ACHN (cell line): ENCODE results near the gene UBE3C.
"Not testable (repeated sequence)": the region's sequence is repeated elsewhere in the genome, so short reads cannot be mapped to it uniquely, and the experiment has no call there.

ENCODE experiments used
- DNase-seq: peaks from one replicate; pipeline ENCODE4 v3.0.0-alpha.2; 2015
- in situ Hi-C: cut with HindIII; loops from 2 replicates; pipeline ENCODE4 v1.10.0; 2017; ENCODE audit warnings: low sequenced_read_pairs, low pct_ligation_motif_present, low pct_unique_long_range_greater_than_20kb

Gene UBE3C

DNA sequence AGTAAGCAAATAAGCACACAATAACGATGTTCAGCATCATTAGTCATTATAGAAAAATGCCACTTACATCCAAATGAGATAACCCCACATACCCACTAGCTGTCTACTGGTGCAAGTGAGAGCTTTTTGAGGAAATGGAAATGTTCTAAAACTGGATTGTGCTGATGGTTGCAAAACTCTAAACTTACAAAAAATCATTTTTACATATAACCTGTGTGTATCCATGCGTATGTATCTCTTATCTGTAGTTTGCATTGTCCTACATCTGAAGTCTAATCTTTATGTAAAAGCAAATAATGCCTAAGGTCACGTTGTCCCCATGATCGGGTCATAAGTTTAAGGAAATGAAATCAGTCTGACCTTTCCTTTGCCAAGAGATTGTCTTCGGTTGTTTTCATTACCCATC, 116.5 kb downstream of the UBE3C start:
- in situ Hi-C loops = no loop called here
- no peak for DNase-seq

DNA sequence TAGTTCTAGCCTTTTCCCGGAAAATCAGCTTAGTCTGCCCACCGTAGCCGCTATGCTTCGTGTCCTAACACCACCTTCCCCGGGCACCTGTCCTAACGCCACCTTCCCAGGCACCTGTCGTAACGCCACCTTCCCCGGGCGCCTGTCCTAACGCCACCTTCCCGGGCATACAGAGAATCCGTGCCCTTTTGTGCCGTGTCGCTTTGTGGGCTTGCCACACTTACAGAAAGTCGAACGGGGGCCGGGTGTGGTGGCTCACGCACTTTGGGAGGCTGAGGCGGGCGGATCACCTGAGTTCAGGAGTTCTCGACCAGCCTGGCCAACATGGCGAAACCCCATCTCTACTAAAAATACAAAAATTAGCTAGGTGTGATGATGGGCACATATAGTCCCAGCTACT, 124.4 kb downstream of the UBE3C start:
- no peak for DNase-seq
- in situ Hi-C loops = no loop called here

- DNase-seq = no peak
- in situ Hi-C loops = no loop called here
Measured at GRCh38 chr7:157265051-157265450, 126.3 kb downstream of the UBE3C start.

DNA sequence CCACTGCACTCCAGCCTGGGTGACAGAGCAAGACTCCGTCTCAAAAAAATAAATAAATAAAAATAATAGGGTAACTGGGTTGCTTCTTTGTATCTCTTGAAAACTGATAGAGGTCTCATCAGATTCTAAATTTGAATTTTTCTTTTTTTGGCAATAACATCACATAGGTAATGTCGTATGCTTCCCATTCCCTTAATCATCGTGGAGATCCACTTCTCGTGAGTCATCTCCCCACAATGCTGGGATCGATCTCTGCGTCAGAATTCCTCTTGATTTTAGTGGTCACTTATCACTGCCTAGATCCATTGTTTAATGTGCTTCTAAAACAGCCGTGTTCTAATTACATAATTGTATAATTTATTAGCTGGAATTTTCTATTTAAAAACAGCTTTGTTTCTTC, 127.5 kb downstream of the UBE3C start:
- in situ Hi-C loops = no loop called here
- no peak for DNase-seq

DNA sequence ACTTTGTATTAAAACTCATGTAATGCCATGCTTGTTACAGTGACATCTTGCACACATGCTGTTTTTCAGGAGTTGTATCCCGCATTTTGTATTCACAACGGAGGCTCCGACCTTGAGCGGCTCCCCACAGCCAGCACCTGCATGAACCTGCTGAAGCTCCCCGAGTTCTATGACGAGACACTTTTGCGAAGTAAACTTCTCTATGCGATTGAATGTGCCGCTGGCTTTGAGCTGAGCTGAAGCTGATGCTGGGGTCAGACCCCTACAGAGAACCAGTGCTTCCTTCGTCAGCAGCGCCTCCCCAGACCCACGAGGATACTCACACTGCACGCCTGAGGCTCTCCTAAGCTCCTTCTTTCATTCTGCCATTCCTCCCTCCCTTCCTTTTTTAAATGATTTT, 128.8 kb downstream of the UBE3C start:
- DNase-seq = no peak
- in situ Hi-C loops = no loop called here

DNA sequence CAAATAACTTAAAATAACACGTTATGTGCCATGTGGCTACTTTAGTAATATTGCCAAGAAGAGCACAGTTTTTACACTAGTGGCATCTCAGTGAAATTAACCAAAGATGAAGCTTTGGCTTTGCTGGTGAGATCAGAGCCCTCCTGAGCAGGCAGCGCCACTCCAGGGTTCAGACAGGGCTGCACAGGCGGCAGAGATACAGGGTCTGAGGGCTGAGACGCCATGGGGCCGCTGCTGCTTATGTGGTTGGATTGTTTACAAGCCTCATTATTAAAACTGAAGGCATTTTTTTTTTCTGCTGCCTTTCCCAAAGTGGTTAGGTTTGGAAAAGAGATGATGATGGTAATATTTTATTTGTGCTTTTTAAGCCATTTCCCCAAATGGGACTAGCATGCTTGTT, 129.2 kb downstream of the UBE3C start:
- no peak for DNase-seq
- in situ Hi-C loops = no loop called here

- DNase-seq = no peak
- in situ Hi-C loops = no loop called here
Measured at GRCh38 chr7:157268540-157268939, 129.8 kb downstream of the UBE3C start.

GRCh38 chr7:157269341-157270059, 130.8 kb downstream of the UBE3C start:
- no peak for DNase-seq
- in situ Hi-C loops = no loop called here

- in situ Hi-C loops = no loop called here
- DNase-seq = no peak
Measured at GRCh38 chr7:157270060-157270444, 131.3 kb downstream of the UBE3C start.

DNA sequence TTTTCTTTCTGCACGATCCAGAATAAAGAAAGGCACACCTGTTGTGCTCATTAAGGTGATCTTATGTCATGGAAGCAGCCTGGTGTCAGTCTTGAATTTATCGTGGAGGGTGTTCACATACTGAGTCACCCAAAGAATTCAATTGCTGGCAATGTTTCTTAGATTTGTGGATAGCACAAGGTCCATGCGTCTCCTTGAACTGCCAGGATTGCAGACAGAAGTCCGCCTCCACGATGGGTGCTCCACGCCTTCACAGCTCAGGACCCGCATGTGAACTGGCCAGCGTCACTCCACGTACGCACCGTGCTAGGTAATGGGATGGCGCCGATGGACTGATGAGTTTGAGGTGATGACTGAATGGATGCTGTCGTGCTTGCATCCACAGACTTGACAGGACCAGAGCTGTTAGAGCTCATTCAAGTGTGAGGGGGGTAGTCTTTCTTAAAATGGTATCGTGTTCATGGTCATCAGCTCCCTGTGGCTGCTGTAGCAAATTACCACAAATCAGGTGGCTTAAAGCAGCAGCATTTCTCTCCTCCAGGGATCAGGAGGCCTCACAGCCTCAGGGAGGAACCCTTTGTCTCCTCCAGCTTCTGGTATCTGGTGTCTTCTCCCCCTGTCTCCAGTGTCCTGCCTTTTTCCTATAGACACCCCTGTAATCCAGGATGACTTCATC, 132.7 kb downstream of the UBE3C start:
- no peak for DNase-seq
- in situ Hi-C loops = no loop called here

DNA sequence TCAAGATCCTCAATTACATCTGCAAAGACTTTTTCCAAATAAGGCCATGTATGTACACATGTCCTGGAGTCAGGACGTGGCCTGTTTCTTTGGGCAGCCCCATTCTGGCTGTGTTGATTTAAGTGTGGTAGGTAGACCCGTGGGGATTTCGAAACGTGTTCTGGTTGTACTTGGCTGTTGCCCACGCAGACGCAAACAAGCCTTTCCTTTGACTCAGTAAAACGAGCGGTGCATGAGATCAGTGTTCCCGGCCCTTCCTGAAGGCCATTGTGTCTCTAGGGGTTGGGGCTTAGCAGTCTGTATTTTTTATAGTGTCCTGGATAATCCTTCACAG, 133.2 kb downstream of the UBE3C start:
- DNase-seq = no peak
- in situ Hi-C loops = no loop called here

DNA sequence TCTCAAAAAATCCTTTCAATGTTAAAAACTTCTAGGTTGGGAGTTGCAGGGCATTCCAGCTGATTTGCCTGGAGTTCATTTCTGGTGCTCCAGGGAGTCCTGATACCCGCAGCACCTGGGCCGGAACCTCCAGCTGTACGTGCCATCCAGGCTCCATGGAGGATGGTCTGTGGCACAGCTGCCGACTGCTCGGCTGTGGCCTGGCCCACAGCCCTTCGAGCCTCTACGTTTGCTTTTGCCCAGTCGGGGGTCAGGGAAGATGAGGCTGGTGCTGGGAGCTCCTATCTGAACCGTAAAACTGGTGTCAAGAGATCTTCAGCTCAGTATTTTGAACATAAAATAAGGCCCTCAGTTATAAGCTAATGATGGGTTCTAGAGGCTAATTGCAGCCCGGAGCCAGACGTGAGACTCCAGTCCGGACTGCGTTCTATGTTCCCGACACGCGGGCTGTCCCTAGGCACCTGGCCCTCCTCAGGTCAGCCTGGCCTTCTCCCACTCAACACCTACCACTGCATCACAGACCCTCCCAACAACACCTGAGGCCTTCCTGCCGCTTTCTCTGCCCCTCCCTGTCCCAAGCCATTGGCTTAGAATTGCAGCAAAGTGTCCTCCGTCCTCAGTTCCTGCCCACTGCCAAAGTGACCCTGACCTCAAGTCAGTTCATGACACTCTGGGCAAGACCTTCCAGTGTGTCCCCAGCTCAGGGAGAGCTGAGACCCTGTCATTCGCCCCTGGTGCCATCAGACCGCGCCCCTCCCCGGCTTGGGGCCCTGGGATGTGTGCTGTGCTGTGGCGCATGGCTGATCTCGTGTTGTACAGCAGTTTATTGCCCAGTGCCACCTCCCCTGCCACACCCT, 133.9 kb downstream of the UBE3C start:
- DNase-seq = no peak
- in situ Hi-C loops = no loop called here

DNA sequence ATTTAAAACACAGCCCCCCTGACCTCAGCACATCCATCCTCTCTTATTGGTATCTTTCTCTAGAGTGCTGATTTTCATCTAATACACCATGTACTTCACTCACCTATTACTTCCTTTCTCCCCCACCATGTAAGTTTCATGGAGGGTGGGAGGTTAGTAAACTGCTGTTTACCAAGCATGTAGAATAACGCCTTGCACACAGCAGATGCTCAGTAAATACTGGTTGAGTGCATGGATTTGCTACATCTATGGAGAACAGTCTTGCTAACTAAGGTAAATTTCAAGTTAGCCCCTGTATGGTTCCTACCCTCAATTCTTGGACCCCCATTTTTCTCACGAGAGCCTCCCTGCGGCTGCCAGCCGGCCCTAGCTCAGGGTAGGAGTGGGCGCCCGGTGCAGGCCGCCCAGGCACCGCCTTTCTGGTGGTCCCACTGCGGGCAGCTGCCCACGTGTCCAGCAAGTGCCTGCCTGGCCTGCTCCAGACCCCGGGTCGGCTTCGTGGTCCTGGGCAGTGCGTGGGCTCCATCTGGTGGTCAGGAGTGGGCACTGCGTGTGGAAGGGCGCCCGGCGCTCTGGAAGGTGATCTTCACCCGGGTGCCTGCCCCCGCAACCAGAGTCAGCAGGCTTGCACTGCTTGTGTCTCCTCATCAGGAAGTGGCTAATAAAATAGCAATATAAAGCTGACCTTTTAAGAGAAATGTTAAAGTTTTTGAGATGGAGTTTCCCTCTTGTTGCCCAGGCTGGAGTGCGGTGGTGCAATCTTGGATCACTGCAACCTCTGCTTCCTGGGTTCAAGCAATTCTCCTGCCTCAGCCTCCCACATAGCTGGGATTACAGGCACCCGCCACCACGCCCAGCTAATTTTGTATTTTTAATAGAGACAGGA, 134.7 kb downstream of the UBE3C start:
- peak; percentile 79 for DNase-seq

DNA sequence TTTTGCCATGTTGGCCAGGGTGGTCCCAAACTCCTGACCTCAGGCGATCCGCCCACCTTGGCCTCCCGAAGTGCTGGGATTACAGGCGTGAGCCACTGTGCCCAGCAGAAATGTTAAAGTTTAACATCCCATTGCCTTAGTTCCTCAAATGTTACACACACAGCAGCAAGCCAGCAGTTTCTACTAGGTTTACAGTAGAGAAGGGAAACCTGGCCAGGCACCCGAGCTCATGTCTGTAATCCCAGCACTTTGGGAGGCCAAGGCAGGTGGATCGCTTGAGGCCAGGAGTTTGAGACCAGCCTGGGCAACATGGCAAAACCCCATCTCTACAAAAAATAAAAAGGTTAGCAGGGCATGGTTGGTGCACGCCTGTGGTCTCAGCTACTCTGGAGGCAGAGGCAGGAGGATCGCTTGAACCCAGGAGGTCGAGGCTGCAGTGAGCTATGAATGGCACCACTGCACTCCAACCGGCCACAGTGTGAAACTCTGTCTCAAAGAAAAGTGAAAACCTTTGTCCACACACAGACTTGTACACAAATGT, 135.4 kb downstream of the UBE3C start:
- in situ Hi-C loops, DNase-seq: not testable (repeated sequence)

More for the DNA sequence above, 134.7 kb downstream of the UBE3C start:
- in situ Hi-C loops = no loop called here

DNA sequence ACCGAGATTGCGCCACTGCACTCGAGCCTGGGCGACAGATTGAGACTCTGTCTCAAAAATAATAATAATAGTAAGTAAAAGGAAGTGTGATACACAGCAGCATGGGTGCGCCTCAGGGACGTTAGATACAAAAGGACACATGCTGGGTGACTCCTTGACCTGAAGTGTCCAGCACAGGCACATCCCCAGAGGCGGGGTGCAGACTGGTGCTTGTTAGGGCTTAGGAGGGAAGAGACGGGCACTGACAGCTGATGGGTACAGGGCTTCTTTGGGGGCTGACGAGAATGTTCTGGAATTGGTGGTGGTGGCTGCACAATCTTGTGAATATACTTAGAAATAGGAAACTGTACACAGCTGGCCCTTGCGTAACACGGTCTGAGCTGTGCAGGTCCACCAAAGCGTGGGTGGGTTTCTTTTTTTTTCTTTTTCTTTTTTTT, 136.3 kb downstream of the UBE3C start:
- no peak for DNase-seq
- in situ Hi-C loops = no loop called here

DNA sequence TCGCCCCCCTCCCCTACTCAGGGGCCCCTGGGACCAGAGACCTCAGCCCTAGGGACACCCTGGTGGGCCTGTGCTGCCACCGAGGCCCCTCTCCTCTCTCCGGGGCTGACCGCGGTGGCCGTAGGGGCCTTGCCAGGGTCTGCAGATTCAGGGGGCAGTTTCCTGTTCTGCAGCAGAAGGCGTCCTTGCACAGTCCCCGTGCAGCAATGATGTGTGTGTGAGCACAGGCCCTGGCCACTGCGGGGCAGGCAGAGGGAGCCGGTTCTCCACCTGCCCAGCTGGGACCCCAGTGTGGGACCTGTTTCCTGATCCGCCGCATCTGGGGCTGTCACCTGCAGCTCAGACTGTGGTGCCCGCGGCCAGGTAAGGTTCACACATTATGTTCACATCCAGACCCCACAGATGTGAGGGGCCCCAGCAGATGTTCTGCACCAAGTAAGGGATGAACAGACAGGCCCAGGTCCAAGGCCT, 137.4 kb downstream of the UBE3C start:
- in situ Hi-C loops = no loop called here
- DNase-seq = no peak

DNA sequence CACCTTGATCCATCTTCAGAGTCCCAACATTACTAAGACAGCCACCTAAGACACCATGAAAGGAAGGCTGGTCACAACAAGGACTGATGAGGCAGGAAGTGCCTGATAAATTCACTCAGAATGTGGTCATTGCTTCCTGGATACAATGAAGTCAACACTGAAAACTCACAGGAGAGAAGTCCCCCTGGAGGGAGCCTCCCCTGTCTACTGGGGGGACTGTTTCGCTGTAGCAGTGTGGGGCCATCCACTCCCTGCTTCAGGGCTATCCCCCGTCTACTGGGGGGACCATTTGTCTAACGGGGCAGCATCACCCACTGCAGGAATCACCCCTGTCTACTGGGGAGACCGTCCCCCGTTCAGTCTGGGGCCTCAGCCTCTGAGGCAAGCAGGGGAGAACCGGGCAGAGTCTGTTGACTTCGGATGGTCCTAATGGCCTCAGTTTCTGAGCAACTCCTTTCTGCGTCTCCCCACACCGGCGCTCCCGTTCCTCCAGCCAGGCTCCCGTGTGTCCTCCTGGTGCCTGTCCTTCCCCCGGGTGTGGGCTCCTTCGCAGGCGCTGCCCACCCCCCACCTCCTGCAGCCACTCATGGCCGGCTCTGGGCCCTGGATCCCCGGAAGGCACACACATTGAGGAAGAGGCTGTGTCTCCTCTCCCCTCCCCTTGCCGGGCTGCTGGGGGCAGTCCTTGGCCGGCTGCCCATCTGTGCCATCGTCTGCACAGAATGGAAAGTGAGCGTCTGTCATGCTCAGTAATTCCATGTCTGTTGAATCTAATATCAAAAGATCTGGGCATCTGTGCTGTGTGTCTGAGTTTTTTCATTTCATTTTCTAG, 138.2 kb downstream of the UBE3C start:
- in situ Hi-C loops = no loop called here
- peak; percentile 18 for DNase-seq
